GM12891 (cell line): ENCODE results near the gene TAS2R31.

Experiments
- DNase-seq: peaks from one replicate; pipeline ENCODE4 v3.0.0; 2011; ENCODE audit warnings: low spot score; ENCODE audit not compliant: insufficient read length
- FAIRE-seq: peaks from 2 replicates; lab custom pipeline; 2011; peaks lifted over from hg19 to GRCh38; lab: Jason Lieb, UNC
- PAX5 ChIP-seq: IDR thresholded peaks from 2 replicates; pipeline ENCODE4 v1.6.1; 2011; ENCODE audit warnings: low read length, moderate library complexity, mild to moderate bottlenecking; ENCODE audit not compliant: insufficient read depth, severe bottlenecking
- POLR2A ChIP-seq: IDR thresholded peaks from 2 replicates; pipeline ENCODE4 v1.6.1; 2011; ENCODE audit warnings: low read depth, low read length, control low read depth
- POLR2AphosphoS5 ChIP-seq: IDR thresholded peaks from 2 replicates; pipeline ENCODE4 v1.6.1; 2011; ENCODE audit warnings: low read depth, low read length, control low read depth
- POU2F2 ChIP-seq: IDR thresholded peaks from 2 replicates; pipeline ENCODE4 v1.6.1; 2011; ENCODE audit warnings: low read depth, mild to moderate bottlenecking, control low read depth, low read length, moderate library complexity
- SPI1 ChIP-seq: IDR thresholded peaks from 2 replicates; pipeline ENCODE4 v1.6.1; 2011; ENCODE audit warnings: low read depth, low read length, control low read depth
- TAF1 ChIP-seq: IDR thresholded peaks from 2 replicates; pipeline ENCODE4 v1.6.1; 2011; ENCODE audit warnings: low read depth, low read length, control low read depth

The TAS2R31 gene

DNA sequence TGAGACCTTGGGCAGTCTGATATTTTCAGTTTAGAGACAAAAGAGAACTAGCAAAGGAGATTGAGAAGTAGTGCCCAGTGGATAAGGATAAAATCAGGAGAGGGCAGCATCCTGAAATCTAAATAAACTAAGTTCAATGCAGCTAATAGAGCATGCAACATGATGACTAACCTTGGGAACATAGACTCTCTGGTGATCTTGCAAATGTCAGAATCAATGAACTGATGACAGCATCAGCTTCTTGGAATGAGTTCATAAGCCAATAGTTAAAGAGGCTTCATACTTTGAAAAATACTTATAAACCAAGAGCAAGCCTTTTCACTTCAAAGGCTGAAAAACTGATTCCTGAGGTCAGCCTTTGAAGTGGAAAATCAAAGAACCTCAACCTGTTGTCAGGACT is 17.0 kb downstream of the TAS2R31 start:
- no peak for TF ChIP-seq PAX5
- DNase-seq (no peak), FAIRE-seq (no peak)

DNA sequence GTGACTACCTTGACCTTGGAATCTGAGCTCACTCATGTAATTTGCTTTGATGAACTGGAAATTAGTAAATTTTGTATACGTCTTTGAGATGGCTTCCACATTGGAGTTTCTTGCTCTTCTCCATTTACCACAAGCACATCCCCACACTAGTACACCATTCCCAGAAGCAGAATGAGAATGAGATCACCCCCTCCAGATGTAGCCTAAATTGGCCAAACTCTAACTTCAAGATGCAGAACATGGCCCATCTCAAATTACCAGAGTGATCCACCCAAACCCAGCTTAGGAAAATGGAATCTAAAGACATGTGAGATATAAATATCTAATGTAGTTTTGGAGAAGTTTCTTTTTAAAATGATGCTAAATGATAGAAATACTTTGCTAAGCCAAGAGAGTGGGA is 23.6 kb downstream of the TAS2R31 start:
- DNase-seq (no peak), FAIRE-seq (no peak)
- TF ChIP-seq TAF1 (no peak), PAX5 (no peak), POLR2A (no peak), SPI1 (no peak), POLR2AphosphoS5 (no peak), POU2F2 (no peak)

DNA sequence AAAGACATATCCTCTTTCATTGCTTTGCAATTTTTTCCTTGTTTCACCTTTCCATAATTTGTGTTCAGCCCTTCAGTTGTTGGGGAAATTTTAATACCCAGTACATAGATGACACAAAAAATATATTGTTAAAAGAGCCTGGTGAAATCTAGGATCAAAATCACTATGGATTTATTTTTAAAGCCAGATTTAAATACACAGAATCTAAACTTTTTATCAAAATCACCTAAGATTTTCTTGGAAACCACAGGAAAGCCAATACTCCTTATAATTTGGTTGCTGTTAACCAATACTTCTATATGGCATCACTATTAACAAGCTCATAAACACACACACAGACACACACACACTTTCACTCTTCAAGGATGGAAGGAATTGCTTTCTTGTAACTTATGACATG is 33.0 kb downstream of the TAS2R31 start, which contains the start of gene TAS2R20:
TAS2R20 (minus strand) TSS at position 101 of the 400 bp plus-strand sequence. CDS start 429 bp downstream, outside the sequence.
- DNase-seq (no peak), FAIRE-seq (no peak)
- no peak for TF ChIP-seq POLR2AphosphoS5
- TF ChIP-seq POU2F2: no peak
- no peak for TF ChIP-seq POLR2A
- no peak for TF ChIP-seq PAX5
- TF ChIP-seq SPI1: no peak
- TF ChIP-seq TAF1: no peak

DNA sequence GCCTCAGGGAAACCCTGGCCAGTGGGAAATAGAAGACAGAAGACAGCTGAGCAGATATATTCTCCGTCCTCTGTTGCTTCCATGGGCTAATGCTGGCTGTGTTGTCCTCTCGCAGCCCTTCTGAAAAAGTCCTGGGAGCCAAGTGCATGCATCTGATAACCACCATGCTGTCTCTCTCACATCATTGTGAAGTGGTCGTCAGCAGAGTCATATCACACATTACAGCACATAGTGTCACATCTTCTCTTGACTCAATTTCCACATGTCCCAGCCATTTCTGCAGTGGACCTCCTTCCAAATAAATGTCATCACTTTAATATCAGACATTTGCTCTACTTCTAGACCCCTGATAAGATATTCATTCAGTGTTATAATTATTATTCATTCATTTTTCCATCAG is 36.9 kb downstream of the TAS2R31 start:
- DNase-seq: no peak
- TF ChIP-seq PAX5 (no peak), POU2F2 (no peak), TAF1 (no peak), SPI1 (no peak), POLR2AphosphoS5 (no peak), POLR2A (no peak)
- FAIRE-seq: no peak

DNA sequence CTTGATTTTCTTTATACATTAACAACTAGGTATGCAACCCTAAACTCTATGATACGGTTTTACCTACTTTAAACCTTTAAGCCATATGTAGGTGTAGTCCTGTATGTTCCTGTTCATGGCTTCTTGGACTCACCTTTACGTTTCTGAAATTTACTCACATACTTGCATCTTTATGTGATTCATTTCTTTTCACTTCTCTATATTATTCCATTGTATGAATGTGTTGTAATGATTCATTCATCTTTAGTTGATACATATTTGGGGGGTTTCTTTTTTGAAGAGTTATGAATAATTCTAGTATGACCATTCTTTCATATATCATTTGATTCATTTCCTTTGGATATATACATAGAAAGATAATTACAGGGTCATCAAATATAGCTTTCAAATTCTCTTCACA is 42.1 kb downstream of the TAS2R31 start:
- FAIRE-seq (no peak), DNase-seq (no peak)
- TF ChIP-seq POU2F2 (no peak), PAX5 (no peak), SPI1 (no peak), POLR2AphosphoS5 (no peak), TAF1 (no peak), POLR2A (no peak)

DNA sequence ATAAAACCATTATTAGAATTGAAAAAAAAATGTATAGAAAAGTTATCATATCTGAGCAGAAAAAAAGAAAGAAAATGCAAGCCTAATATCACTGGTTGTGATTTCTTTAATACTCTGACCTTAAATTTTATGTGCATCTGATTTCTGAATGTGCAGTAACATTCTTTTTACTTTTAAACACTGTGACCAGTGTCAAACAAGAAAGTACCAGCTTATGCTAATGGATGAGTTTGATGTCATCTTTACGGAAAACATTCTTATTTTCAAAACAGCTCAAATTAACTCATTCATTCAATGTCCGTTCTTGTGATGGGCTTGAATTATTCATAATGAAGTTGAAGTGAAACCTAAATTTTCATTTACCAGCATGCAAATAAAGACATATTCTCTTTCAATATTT is 44.4 kb downstream of the TAS2R31 start, which contains the start of gene TAS2R50:
TAS2R50 (minus strand) TSS at position 101 of the 400 bp plus-strand sequence; CDS start at position 49, 52 bp downstream.
- TF ChIP-seq TAF1 (no peak), POLR2AphosphoS5 (no peak)

DNA sequence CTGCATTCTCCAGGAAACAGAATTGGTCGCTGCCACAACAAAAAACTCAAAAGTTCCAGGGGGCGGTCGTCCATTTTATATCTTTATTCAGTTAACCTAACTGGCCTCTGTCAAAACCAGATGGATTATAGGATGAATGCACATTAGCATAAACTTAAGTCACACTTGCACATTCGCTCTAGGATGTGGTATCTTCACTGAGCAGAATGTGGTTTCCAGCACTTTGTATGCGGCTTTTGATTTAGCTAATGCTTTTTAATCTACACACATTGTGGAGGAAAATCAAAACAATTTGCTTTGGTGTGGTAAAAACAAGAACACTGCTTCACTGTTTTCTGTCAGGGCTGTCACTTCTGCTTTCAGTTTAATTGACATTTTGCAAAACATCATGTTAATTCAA is 49.0 kb downstream of the TAS2R31 start:
- TF ChIP-seq SPI1 (peak; percentile 45; the same call in 1 of the 2 replicates), POLR2A (no peak)
- FAIRE-seq (no peak), DNase-seq (no peak)

More for the DNA sequence above, 44.4 kb downstream of the TAS2R31 start, which contains the start of gene TAS2R50:
- FAIRE-seq (no peak), DNase-seq (no peak)
